B cell (primary cell): Measurements from ENCODE around the gene R3HDM4.

Source experiments
- CTCF ChIP-seq: fragments of 200-600 bp; IDR thresholded peaks from one replicate; pipeline ENCODE4 v1.8.0; 2022; ENCODE audit warnings: antibody characterized with exemption, mild to moderate bottlenecking
- EZH2 ChIP-seq: IDR thresholded peaks from 2 replicates; pipeline ENCODE4 v1.6.1; 2012; ENCODE audit warnings: borderline replicate concordance, low read depth, mild to moderate bottlenecking, moderate library complexity, low read length; ENCODE audit not compliant: insufficient read depth, poor library complexity, severe bottlenecking

DNA sequence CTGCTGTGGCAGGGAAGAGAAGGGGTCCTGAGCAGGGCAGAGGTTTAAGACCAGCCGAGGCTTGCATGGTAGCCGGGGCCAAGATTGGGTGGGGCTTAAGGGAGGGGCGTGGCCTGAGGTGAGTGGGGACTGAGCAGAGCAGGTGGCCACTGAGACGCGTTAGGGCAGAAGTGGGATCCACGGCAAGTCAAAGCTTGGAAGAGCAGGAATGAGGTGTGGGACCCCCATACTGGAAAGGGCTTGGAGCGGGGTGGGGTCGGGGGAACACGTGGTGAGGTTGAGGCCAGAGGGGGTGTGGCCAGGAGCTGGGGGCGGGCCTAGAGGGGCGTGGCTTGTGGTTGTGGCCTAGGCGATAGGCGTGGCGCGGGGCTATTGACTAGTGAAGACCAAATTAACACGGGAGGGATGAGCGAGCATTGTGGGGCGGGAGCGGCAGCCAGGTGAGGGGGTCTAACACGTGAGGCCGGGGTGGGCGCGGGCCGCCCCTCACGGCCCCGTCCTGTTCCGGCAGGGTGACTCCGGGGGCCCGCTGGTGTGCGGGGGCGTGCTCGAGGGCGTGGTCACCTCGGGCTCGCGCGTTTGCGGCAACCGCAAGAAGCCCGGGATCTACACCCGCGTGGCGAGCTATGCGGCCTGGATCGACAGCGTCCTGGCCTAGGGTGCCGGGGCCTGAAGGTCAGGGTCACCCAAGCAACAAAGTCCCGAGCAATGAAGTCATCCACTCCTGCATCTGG lies 50.3 kb downstream of the R3HDM4 start:
- TF ChIP-seq CTCF (no peak), EZH2 (no peak)
